ENCODE results near the gene SLC22A15.

Gene SLC22A15

GRCh38 chr1:116110567-116111523 lies 134.5 kb downstream of the SLC22A15 start, which contains the start of gene MAB21L3:
Gene MAB21L3 (plus strand): TSS chr1:116111399. CDS start chr1:116112616, 1,217 bp downstream.
- DNase-seq: no peak

- no peak for DNase-seq
These were observed 135.3 kb downstream of the SLC22A15 start for GRCh38 chr1:116111524-116112021.

GRCh38 chr1:116112388-116113140 lies 136.3 kb downstream of the SLC22A15 start:
- DNase-seq: no peak

GRCh38 chr1:116113615-116114014 lies 137.3 kb downstream of the SLC22A15 start:
- no peak for DNase-seq

- no peak for DNase-seq
These were observed 139.4 kb downstream of the SLC22A15 start for GRCh38 chr1:116115476-116116439.

- no peak for DNase-seq
These were observed 142.2 kb downstream of the SLC22A15 start for GRCh38 chr1:116118471-116118870.

Data from NCI-H1694 treated with DMSO at 0.1 percent for 48 hours (cell line).